H9 (cell line): ENCODE data around the gene TGFBR2. TPM values are rescaled to one million over a fixed set of nuclear protein-coding genes. Genes with fewer than 3 reads are reported as not detected.

Experiments
- DNase-seq: peaks from one replicate; pipeline ENCODE4 v3.0.0-alpha.2; 2017
- H2AFZ ChIP-seq: one replicate; pipeline ENCODE4 v1.6.1; 2013; ENCODE audit warnings: mild to moderate bottlenecking, low read length, control low read depth, moderate library complexity
- H2AK5ac ChIP-seq: 2 replicates; pipeline ENCODE4 v1.6.1; 2013; ENCODE audit warnings: low read length, control low read depth, mixed read lengths; ENCODE audit not compliant: insufficient read length
- H2BK120ac ChIP-seq: one replicate; pipeline ENCODE4 v1.6.1; 2013; ENCODE audit warnings: low read depth, mild to moderate bottlenecking, low read length, control low read depth, inconsistent platforms; ENCODE audit not compliant: poor library complexity, severe bottlenecking
- H2BK12ac ChIP-seq: 2 replicates; pipeline ENCODE4 v1.6.1; 2013; ENCODE audit warnings: low read length, control low read depth, mixed read lengths, low read depth; ENCODE audit not compliant: insufficient read length
- H2BK15ac ChIP-seq: 2 replicates; pipeline ENCODE4 v1.6.1; 2013; ENCODE audit warnings: low read depth, low read length, control low read depth
- H2BK20ac ChIP-seq: one replicate; pipeline ENCODE4 v1.6.1; 2013; ENCODE audit warnings: low read depth, mild to moderate bottlenecking, low read length, control low read depth, inconsistent platforms; ENCODE audit not compliant: poor library complexity, severe bottlenecking
- H2BK5ac ChIP-seq: 2 replicates; pipeline ENCODE4 v1.6.1; 2013; ENCODE audit warnings: low read length, control low read depth, mixed read lengths; ENCODE audit not compliant: insufficient read length
- H3K14ac ChIP-seq: 2 replicates; pipeline ENCODE4 v1.6.1; 2013; ENCODE audit warnings: low read length, control low read depth; ENCODE audit not compliant: insufficient read depth
- H3K18ac ChIP-seq: 2 replicates; pipeline ENCODE4 v1.6.1; 2013; ENCODE audit warnings: low read depth, mild to moderate bottlenecking, mixed read lengths, low read length, control low read depth; ENCODE audit not compliant: insufficient read length
- H3K23ac ChIP-seq: 2 replicates; pipeline ENCODE4 v1.6.1; 2013; ENCODE audit warnings: low read length, control low read depth, mixed read lengths, low read depth; ENCODE audit not compliant: insufficient read length
- H3K23me2 ChIP-seq: 2 replicates; pipeline ENCODE4 v1.6.1; 2013; ENCODE audit warnings: low read depth, mild to moderate bottlenecking, mixed read lengths, low read length, control low read depth; ENCODE audit not compliant: insufficient read length, poor library complexity, severe bottlenecking
- H3K27ac ChIP-seq: 2 replicates; pipeline ENCODE4 v1.5.1; 2013; ENCODE audit warnings: low read length, control low read depth, mixed read lengths, low read depth; ENCODE audit not compliant: insufficient read length
- H3K27me3 ChIP-seq: 2 replicates; pipeline ENCODE4 v1.6.1; 2013; ENCODE audit warnings: low read length, control low read depth, inconsistent platforms; ENCODE audit not compliant: insufficient read depth
- H3K4ac ChIP-seq: 2 replicates; pipeline ENCODE4 v1.6.1; 2013; ENCODE audit warnings: low read depth, mild to moderate bottlenecking, control low read depth, inconsistent platforms, low read length, moderate library complexity
- H3K4me1 ChIP-seq: 2 replicates; pipeline ENCODE4 v1.6.1; 2013; ENCODE audit warnings: low read length, control low read depth, inconsistent platforms; ENCODE audit not compliant: insufficient read depth
- H3K4me2 ChIP-seq: 2 replicates; pipeline ENCODE4 v1.6.1; 2013; ENCODE audit warnings: low read length, control low read depth, mixed read lengths; ENCODE audit not compliant: insufficient read length, insufficient read depth
- H3K56ac ChIP-seq: 2 replicates; pipeline ENCODE4 v1.6.1; 2013; ENCODE audit warnings: low read depth, mild to moderate bottlenecking, mixed read lengths, low read length, control low read depth; ENCODE audit not compliant: insufficient read length
- H3K79me1 ChIP-seq: 2 replicates; pipeline ENCODE4 v1.6.1; 2013; ENCODE audit warnings: low read depth, mild to moderate bottlenecking, moderate library complexity, low read length, control low read depth, inconsistent platforms; ENCODE audit not compliant: insufficient read depth, poor library complexity, severe bottlenecking
- H3K79me2 ChIP-seq: 2 replicates; pipeline ENCODE4 v1.6.1; 2013; ENCODE audit warnings: low read length, control low read depth, inconsistent platforms; ENCODE audit not compliant: insufficient read depth
- H3K9ac ChIP-seq: 2 replicates; pipeline ENCODE4 v1.6.1; 2013; ENCODE audit warnings: low read length, control low read depth, mixed read lengths; ENCODE audit not compliant: insufficient read length; ENCODE audit errors: extremely low read depth
- H3K9me3 ChIP-seq: one replicate; pipeline ENCODE4 v1.6.1; 2013; ENCODE audit warnings: low read depth, low read length, inconsistent platforms; ENCODE audit not compliant: control insufficient read depth
- H3T11ph ChIP-seq: one replicate; pipeline ENCODE4 v1.6.1; 2013; ENCODE audit warnings: mild to moderate bottlenecking, low read length, control low read depth, inconsistent platforms
- H4K20me1 ChIP-seq: one replicate; pipeline ENCODE4 v1.6.1; 2013; ENCODE audit not compliant: control insufficient read depth, insufficient read length, insufficient read depth
- H4K5ac ChIP-seq: 2 replicates; pipeline ENCODE4 v1.6.1; 2013; ENCODE audit warnings: low read depth, mild to moderate bottlenecking, mixed read lengths, low read length, control low read depth; ENCODE audit not compliant: insufficient read length
- H4K8ac ChIP-seq: replicated peaks from 2 replicates; pipeline ENCODE4 v1.6.1; 2013; ENCODE audit warnings: low read length, control low read depth, mixed read lengths, low read depth; ENCODE audit not compliant: insufficient read length
- H4K91ac ChIP-seq: 2 replicates; pipeline ENCODE4 v1.6.1; 2013; ENCODE audit warnings: low read depth, mild to moderate bottlenecking, moderate library complexity, mixed read lengths, low read length, control low read depth; ENCODE audit not compliant: insufficient read length
- H3K27ac Mint-ChIP-seq, 3 experiments: 2 replicates in 2 of 3; 3 replicates in 1 of 3; pipeline ENCODE4 v1.8.0; 2020 to 2021; ENCODE audit warnings: mixed read lengths in 3 of 3, mild to moderate bottlenecking in 1 of 3, moderate library complexity in 1 of 3
- H3K27me3 Mint-ChIP-seq: 2 replicates; pipeline ENCODE4 v1.8.0; 2021; ENCODE audit warnings: low read depth, mild to moderate bottlenecking, moderate library complexity, mixed read lengths
- H3K36me3 Mint-ChIP-seq, 3 experiments: 2 replicates in 2 of 3; 3 replicates in 1 of 3; pipeline ENCODE4 v1.8.0; 2020 to 2021; ENCODE audit warnings: low read depth in 3 of 3, mixed read lengths in 3 of 3; ENCODE audit not compliant: insufficient read depth in 1 of 3
- H3K4me1 Mint-ChIP-seq, 2 experiments: 2 replicates each; pipeline ENCODE4 v1.8.0; 2020; ENCODE audit warnings: mixed read lengths in 2 of 2
- H3K4me3 Mint-ChIP-seq, 2 experiments: 2 replicates in 1 of 2; 3 replicates in 1 of 2; pipeline ENCODE4 v1.8.0; 2020 to 2021; ENCODE audit warnings: mild to moderate bottlenecking in 2 of 2, mixed read lengths in 2 of 2, moderate library complexity in 1 of 2
- H3K9me3 Mint-ChIP-seq, 2 experiments: 2 replicates in 1 of 2; 3 replicates in 1 of 2; pipeline ENCODE4 v1.8.0; 2020; ENCODE audit warnings: mild to moderate bottlenecking in 2 of 2, mixed read lengths in 2 of 2, moderate library complexity in 1 of 2
- CTCF ChIP-seq: fragments of 200-600 bp; sonication (generic); conservative IDR thresholded peaks from 3 replicates; pipeline ENCODE4 v1.8.0; 2021; ENCODE audit warnings: antibody characterized with exemption, mild to moderate bottlenecking
- WGBS: extraction: QIAGEN DNeasy Blood & Tissue Kit; methylation state at CpG from one replicate; pipeline ENCODE4 v1.1.7; 2013; ENCODE audit warnings: missing lambda C conversion rate, low lambda C conversion rate, mixed read lengths; ENCODE audit not compliant: insufficient read length; ENCODE audit errors: extremely low coverage; 5-methylcytosine and 5-hydroxymethylcytosine counted together
- total RNA-seq: library from RNA; stranded (reverse); gene quantifications from 2 replicates; pipeline ENCODE4 v1.2.1, GENCODE V29; 2021

Gene TGFBR2
- total RNA-seq, 1 experiment from 2014 or later = 10.6 TPM

- Histone ChIP-seq H3K27me3 (no peaks in the 10 kb centered on the region), H3K23me2 (no peaks in the 10 kb centered on the region), H2BK120ac (no peak overlapping the region), H2AK5ac (no peak overlapping the region), H2BK15ac (no peak overlapping the region), H2BK5ac (no peak overlapping the region), H2BK12ac (no peak overlapping the region), H4K91ac (no peak overlapping the region), H3K4me1 (peaks cover 6% of the 10 kb centered on the region; the same call in 1 of the 2 replicates), H3K18ac (no peak overlapping the region), H2BK20ac (no peak overlapping the region), H4K8ac (no peak overlapping the region), H3K56ac (no peak overlapping the region), H4K5ac (no peak overlapping the region), H3K9ac (no peak overlapping the region), H3K79me2 (no peaks in the 10 kb centered on the region), H3K4me2 (no peak overlapping the region), H3T11ph (no peak overlapping the region), H3K4ac (no peak overlapping the region), H4K20me1 (no peaks in the 10 kb centered on the region), H3K27ac (no peak overlapping the region), H2AFZ (no peak overlapping the region), H3K23ac (no peak overlapping the region), H3K9me3 (no peaks in the 10 kb centered on the region), H3K14ac (no peak overlapping the region), H3K79me1 (no peaks in the 10 kb centered on the region)
- WGBS = no CpG with 5 or more reads among the region's 3 CpGs
- Mint-ChIP-seq H3K27me3 (no peaks in the 10 kb centered on the region), H3K4me1 (peaks cover 27 to 39% of the 10 kb centered on the region in 2 experiments), H3K4me3 (no peak overlapping the region), H3K27ac (peak overlapping the region in 2 of 3 experiments; percentile 41 to 78; a peak in 2 of 7 replicates), H3K36me3 (peaks cover 12 to 19% (median 15%) of the 10 kb centered on the region in 3 experiments), H3K9me3 (peaks cover 2 to 6% of the 10 kb centered on the region in 2 experiments; a peak in 4 of 5 replicates)
- no peak for DNase-seq
- no peak for TF ChIP-seq CTCF
Measured at GRCh38 chr3:30696403-30696819, 90.0 kb downstream of the TGFBR2 start.
